Right hindlimb (tissue), 1 donor: ENCODE results near the gene SLC25A1.
"Not testable (repeated sequence)": the region's sequence is repeated elsewhere in the genome, so short reads cannot be mapped to it uniquely, and the experiment has no call there.

ENCODE experiments used
- DNase-seq: peaks from one replicate; pipeline ENCODE4 v3.0.0-alpha.2; 2018

The SLC25A1 gene

GRCh38 chr22:19204640-19205039, 26.1 kb upstream of the SLC25A1 start:
- no peak for DNase-seq

- DNase-seq = no peak
Observed at GRCh38 chr22:19203834-19204233, 25.3 kb upstream of the SLC25A1 start.

- not testable (repeated sequence) for DNase-seq
Observed at GRCh38 chr22:19202799-19203186, 24.3 kb upstream of the SLC25A1 start.

- no peak for DNase-seq
Observed at GRCh38 chr22:19201869-19202798, 23.6 kb upstream of the SLC25A1 start.

GRCh38 chr22:19201130-19201868, 22.8 kb upstream of the SLC25A1 start:
- DNase-seq = no peak

GRCh38 chr22:19199479-19199878, 20.9 kb upstream of the SLC25A1 start:
- DNase-seq = no peak

- DNase-seq = no peak
Observed at GRCh38 chr22:19197997-19198865, 19.7 kb upstream of the SLC25A1 start.

- no peak for DNase-seq
Observed at GRCh38 chr22:19196841-19197612, 18.5 kb upstream of the SLC25A1 start.

GRCh38 chr22:19195796-19196731, 17.5 kb upstream of the SLC25A1 start:
- no peak for DNase-seq

GRCh38 chr22:19194766-19195536, 16.4 kb upstream of the SLC25A1 start:
- no peak for DNase-seq

- no peak for DNase-seq
Observed at GRCh38 chr22:19193879-19194278, 15.3 kb upstream of the SLC25A1 start.

GRCh38 chr22:19187716-19188563, 9.4 kb upstream of the SLC25A1 start:
- no peak for DNase-seq

GRCh38 chr22:19184276-19184997, 5.9 kb upstream of the SLC25A1 start:
- DNase-seq = no peak

GRCh38 chr22:19183216-19183615, 4.7 kb upstream of the SLC25A1 start:
- DNase-seq = no peak

GRCh38 chr22:19182472-19183157, 4.1 kb upstream of the SLC25A1 start:
- no peak for DNase-seq

- no peak for DNase-seq
Observed at GRCh38 chr22:19181786-19182471, 3.4 kb upstream of the SLC25A1 start.

GRCh38 chr22:19180740-19181410, 2.3 kb upstream of the SLC25A1 start:
- no peak for DNase-seq
